CD4-positive, alpha-beta T cell treated with Interleukin-21 for 1 hour (primary cell): ENCODE data around the gene SLC1A5.

Experiments
- DNase-seq: peaks from one replicate; pipeline ENCODE4 v3.0.0-alpha.2; 2020

SLC1A5 gene

DNA sequence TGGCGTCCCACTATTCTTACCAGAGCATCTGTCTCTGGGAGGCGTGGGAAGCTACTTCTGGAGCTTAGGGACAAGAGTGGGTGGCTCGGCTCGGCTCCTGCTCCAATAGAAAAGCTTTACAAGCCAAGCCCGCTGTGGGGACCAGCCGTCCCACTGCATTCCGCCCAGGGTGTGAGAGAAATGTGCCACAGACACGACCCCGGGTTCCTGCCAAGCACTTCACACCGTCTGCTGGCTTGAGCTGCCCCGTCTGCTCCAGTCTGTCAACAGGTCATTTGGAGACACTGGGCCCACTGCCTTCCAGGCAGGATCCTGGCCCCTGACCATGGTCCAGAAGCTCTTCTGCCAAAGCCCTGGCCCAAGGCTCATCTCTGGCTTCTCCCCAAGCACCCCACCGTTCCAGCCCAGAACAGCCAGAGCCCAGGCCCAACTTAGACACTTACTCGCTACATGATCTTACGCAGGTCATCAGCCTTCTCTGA lies 49.1 kb downstream of the SLC1A5 start:
- DNase-seq, result no peak

DNA sequence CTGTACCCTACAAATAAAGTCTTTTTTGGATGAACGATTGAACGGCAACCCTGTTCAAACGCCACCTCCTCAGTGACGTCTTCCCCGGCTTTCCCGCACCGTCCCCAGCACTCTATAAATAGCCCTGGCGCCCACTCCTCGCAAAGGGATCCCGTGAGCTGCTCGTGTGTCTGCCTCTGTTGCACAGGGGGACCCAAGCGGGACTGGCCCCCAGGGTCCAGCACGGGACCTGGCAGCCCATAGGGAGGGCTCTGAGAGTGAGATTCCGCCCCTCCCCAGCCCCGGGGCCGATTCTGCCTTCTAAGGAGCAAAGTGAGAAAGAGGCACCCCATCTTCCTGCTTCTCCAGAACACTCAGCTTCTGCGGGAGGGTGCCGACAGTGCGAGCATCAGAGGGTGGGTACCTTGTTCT lies 50.6 kb downstream of the SLC1A5 start:
- DNase-seq, result no peak

DNA sequence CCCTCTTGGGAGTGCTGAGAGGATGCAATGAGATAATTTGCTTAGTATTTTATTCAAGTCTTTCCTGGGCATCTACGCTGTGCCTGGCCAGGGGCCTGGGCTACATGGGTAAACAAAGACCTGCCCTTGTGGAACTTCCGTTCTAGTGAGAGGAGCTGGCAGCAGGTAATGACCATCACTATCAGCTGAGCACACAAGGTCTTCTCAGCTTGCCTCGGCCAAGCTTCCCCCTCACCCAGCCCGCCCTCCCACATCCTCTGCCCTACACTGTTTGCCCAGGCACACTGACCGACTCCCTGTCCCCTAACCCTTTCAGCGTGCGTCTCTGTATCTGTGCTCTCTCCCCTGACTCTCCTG lies 51.1 kb downstream of the SLC1A5 start:
- no peak for DNase-seq

DNA sequence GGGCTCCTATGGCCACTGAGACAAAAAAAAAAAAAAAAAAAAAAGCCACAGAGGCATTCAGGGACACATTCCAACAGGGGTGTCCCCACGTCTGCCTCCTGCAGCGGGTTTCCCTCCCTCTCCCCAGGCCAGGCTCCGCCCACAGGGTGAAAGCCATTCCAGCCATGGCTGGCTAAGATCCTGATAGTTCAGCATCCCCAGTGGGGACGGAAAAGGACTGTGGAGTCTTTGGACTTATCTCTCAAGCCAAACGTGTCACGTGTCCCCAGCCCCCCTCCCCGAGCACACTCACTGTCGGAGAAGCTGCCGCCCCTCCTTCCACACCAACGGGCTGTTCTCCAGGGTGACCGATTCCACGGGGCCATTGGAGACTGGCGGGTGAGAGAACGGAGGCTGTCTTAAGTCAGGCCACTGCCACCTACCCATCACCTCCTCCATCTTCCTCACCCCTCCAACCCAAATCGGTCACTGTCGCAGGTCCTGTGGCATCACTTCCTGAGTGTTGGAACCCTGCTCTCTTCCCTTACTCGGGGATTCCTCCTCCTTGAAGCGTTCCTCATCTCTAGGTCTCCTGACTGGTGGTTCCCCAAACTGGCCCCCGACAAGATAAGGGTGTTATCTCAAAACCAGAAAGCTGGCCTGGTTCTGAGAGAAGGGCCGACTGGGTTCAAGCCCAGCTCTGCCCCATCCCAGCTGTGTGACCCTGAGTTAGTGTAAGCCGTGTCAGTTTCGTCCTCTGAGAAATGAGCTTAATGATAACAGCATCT lies 51.7 kb downstream of the SLC1A5 start:
- no peak for DNase-seq

DNA sequence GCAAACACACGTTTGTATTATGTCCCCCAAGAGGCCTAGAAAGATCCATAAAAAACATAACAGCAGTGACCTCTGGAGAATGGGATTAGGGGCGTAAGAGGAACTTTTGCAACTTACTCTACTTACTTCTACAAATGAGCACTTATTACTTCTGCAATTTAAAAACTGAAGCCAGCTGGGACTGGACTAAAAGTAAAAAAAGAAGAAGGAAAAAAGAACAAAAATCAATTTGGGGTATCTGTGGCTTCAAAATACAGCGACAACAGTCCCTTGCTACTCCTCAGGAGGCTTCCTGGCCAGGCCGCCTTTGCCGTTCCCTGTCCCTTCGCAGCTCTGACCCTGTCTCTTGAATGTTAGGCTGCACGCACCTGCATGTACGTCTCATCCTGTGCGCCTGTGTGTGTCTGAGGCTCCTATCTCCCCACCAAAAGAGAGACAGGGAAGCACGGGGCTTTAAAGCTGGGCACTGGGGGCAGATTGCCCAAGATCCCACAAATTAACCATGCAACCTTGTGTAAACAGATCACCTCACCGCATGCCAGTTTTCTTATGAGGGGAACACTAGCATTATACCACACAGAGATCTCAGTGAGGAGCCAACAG lies 54.6 kb downstream of the SLC1A5 start:
- DNase-seq, result no peak

DNA sequence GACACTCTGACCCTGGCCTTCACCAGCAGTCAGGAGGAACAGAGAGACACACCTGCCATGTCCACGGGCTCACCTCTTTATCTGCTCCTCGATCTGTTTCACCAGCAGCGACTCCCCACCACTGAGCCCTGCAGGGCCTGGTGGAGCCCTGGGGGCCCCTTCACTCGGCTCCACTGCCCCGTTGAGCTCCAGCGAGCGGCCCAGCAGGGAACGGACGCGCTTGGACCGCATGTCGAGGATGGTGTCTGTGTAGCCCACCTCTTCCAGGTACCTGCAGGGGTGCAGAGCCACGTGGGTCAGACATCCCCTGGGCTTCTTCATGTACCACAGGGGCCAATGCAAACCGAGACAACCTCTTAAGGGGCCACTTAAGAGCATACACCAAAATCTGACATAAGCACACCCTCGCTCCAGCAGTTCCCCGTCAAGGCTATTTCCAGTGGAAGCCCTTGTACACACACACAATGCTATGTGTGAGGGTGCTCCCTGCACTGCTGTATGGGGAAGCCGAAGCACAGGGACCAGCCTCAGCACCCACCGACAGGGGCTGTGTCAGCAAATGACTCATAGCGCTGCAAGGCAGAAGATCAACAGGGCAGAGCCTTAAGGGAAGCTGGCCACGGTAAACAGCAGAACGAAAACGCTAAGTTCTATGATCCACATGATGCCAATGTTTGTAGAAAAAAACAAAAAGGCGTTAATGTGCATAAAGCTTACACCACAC lies 55.3 kb downstream of the SLC1A5 start:
- DNase-seq, result no peak

DNA sequence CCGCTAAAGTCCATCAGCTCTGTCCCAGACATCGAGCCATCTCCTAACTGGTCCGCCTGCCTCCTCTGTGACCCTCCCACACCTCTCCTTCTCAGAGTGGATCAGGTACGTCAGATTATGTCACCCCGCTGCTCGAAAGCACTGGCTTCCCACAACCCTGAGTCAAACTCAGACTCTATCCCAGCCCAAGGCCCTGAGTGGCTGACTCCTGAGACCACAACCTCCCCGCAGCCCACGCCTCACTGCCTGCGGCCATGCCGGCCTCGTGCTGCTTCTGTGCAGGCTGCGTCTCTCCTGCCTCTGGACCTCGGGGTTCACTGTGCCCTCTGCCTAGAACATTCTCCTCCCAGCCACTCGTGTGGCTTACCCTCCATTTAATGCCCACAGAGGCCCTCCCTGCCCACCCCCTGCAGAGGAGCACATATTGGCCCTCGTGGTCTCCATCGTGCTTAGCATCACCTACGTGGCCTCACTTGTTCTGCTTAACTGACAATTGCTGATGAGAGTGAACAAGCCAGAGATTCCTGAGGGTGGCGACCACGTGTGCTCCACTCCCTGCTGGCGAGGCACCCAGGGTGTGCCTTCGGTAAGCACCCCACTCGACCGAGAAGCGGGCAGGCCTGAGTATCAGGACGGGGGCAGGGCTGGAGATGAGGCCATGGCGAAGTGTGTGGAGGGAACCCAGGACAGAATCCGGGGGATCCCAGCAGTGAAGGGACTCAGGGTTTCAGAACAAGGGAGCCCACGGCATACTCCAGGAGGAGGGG lies 56.0 kb downstream of the SLC1A5 start:
- DNase-seq, result no peak

DNA sequence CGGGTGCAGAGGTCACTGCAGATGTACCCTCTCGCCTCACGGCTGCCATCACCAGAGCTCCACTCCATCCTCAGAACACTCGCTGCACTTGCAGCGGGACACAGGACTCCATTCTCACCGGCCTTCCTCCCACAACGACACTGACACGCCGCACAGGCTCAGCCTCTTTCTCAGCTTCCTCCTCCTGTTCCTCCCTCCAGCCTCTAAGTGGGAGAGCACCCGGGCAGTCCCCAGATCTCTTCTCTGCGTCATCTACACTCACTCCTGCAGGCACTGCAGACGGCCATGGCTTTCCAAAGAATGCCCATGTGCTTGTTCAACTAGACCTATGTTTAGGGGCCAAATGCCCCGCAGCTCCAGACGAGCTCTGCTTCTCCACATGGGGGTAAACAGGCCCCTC lies 56.8 kb downstream of the SLC1A5 start:
- DNase-seq, result no peak

DNA sequence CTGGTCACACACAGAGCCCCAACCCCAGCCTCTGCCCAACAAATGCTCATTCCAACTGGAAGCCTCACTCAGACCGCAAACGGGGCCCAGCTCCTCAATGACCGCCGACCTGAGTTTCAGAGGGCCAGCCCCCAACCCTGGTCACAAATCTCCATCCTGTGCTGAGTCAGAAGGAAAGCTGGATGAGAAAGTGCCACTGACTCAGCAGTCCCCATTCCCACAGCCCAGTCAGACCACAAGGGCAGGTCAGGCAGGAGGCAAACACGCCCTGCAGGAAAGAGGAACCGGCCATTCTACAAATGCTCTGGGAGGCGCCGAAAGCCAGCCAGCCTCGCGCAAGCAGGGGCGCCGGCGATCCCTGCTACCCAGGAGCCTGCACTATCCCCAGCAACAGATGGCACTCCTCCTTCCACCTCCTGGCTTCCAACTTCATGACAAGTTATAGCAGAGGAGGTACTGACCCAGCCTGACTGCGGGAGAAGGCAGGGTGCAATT lies 57.3 kb downstream of the SLC1A5 start:
- DNase-seq, result no peak

DNA sequence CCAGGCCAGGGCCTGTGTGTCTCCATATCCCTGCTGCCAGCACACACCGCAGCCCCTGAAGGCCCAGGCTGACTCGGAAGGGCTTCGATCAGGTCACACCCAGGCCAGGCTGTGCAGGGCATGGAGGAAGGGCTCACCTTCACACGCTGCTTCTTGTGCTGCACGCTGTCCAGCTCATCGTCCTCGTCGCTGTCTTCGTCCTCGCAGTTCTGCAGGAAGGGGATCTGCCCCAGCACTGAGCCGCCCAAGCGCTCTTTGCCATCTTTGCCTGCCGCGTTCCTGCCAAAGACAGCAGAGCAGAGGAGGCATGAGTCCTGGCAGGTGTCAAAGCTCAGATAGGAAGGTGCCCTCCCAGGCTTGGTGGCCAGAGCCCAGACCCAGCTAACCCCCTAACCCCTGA lies 57.8 kb downstream of the SLC1A5 start:
- DNase-seq, result no peak

DNA sequence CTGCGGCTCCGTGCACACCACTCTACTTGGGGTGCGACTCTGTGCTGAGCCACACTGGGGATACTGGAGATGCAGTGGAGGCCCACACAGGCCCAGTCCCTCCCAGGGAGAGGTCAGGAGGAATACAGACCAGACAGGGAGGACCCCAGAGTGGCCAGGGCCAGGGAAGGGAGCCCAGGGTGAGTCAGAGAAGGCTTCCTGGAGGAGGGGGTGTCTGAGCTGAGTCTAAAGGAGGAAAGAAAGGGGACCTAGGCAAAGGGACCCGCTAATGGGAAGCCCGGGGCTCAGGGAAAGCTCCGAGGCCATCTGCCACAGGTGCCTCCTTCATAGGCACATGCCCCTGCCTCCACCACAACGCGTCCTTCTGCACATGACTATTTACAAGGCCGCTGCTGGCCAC lies 58.2 kb downstream of the SLC1A5 start:
- DNase-seq, result no peak

DNA sequence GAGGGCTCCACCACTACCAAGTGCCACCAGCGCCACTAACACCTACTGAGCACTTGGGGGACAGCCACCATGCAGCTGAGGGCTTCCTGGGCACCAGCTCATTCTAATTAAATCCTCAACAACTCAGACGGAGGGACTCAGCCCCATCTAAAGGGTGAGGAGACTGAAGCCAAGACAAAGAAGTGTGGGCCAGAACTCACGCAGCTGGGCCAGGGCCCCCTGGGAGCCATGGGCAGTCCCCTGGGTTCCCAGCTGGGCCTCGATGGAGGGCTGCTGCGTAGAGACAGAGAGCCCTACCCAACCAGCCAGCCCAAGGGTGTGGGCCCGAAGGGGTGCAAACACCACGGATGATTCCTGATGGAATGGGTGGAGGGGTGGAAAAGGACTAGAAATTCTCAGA lies 58.7 kb downstream of the SLC1A5 start:
- DNase-seq, result no peak

DNA sequence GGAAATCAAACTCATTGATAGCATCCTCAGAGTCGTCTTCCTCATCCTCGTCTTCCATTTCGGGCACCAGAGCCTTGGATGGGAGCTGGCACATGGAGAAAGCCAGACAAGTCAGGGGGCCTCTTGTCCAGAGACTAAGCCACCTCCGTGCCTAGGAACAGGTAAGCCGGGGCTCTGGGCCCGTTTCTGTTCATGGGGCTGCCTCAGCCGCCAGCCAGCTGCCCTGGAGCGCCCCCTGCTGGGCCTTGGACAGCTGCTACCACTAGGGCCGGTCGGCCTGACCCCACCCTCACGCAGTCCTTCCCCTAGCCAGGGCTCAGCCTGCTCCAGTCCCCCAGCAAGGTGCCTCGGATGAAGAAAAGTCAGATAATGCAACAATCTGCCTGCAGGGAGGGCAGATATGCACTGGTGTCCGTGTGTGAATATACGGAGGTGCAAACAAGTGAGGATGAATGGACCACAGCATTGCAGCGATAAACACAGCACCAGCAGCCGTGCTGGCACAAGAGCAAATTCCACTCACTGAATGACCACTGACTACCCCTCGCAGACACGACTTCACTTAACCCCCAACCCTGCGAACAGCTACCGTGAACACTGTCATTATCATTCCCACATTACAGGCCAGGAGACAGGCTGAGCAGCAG lies 59.6 kb downstream of the SLC1A5 start:
- peak; percentile 81 for DNase-seq

DNA sequence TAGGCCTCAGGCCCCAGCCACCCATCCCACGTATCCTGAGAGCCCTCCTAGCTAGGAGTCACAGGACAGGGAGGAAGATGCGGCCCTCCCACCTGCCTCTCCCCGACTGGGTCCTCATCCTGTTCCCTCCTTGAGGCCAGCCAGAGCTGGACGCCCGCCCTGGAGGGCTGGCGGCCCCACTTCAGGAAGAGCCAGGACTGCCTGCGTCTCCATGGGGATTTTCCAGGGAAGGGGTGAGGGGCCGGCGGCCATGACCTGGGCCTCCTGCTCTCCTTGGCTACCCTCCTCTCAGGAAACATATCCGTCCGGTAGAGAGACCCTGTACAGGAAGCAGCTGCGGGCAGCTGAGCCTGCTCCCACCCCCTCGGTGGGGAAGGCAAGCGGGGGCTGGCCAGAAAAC lies 60.2 kb downstream of the SLC1A5 start:
- DNase-seq, result no peak

DNA sequence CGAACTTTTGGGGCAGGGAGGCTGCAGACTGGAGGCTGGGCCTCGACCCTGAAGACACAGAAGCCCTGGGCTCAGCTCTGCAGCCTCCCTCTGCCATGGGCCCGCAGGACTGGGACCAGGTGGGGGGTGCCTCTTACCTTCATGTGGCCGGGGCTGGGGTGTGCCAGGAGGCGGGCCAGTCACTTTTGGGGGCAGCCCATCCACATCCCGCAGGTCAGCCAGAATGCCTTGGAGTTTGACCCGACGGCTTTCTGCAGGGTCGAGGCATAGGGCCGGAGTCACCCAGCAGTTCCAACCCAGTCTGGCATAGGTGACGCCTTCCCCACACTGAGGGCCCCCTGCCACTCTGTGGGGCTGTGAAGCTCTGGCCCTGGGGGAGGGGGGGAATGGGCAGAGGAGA lies 60.6 kb downstream of the SLC1A5 start:
- DNase-seq, result no peak

DNA sequence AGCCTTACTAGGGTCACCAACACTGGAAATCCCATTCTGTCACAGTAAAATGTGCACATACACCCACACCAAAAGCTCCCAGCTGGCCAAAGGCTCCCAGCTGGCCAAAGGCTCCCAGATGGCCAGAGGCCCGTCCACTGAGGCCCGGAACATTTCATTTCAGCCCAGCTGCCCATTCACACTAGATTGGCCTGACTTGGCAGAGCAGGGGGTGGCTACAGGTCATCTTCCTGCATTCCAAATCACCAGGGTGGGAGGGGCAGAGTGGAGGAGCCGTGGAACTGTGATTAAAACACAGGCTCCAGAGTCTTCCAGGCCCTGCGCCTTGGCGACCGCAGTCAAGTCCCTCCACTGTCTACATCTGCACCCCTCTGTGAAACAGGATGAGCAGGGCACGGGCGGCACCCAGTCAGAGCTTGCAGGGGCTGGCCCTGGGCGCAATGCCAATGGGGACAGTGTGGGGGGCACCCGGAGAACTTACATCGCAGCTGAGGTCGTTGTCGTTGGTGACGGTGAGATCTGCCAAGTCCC lies 61.4 kb downstream of the SLC1A5 start:
- DNase-seq, result no peak

DNA sequence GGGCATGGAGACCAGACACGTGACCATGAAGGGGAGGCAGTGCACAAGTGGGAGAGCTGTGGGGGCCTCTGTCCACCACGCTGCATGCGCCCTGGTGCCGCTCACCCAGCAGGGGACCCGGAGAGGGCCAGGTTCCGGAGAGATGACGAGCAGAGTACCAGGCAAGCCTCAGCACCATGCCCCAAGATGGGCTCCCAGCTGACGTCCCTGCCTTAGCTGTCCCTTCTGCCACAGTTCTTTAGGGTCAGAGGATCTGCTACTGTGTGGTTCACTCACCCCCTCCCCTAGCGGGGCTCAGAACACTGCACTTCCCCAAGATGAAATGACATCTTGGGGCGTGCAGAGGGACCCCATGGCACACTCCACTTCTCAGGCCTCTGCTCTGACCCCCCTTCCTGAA lies 61.8 kb downstream of the SLC1A5 start:
- DNase-seq, result no peak

DNA sequence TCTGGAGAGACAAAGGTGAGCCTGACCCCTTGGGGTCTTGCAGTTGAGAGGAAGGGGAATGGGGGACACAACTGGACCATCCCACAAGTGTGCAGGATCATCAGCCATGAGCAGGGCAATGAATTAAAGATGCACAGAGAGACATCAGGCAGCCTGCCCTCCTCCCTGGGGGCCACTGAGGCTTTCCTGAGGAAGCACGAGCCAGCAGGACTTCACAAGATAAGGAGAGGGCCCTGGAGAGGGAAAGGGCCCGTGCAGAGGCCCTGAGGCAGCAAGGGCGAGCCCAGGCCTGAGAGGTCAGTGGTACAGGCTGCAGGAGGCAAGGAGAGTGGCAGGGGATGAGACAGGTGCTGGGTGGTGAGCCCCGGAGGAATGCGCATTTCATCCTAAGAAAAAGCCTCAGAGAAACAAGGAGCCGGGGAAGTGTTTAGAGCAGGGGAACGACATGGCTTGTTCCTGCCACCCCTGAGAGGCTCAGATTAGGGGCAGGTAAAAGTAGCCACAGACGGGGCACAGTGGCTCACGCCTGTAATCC lies 62.5 kb downstream of the SLC1A5 start:
- no peak for DNase-seq

DNA sequence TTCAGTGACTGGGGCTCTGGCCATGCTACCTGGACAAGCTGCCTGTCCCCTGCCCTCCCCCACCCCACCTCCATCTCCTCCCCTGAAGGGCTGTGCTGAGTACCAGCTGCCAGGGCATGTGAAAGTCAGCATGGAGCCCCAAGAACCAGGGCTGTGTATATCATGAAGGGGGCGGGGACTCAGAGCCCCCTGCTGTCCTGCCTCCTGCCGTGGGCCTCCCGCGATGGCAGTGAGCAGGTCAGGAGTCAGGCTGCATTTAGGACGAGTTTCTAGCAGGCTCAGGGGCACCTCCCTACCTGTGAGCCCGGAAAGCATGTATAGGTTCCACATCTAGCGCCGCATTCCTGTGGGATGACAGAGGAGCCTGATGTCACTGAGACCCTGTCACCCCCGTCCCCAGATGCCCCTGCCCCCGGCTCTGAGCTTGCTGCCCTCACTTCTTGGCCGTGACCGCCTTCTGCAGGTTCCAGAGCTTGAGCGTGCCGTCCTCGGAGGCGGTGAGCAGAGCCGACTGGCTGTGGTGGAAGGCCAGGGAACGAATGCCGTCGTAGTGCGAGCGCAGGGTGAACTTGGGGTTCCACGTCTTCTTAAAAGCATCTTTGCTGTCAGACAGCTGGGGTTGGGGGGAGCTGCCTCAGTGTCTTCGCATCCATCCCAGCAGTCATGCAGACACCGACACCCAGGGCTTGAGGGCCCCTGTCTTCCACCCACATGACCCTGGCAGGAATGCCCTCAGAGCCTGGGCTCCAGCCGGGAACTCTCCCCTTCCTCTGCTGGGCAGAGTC lies 63.2 kb downstream of the SLC1A5 start:
- DNase-seq, result no peak
